WERI-Rb-1 (cell line): ENCODE measurements around the gene IL34.
"Not testable (repeated sequence)": the region's sequence is repeated elsewhere in the genome, so short reads cannot be mapped to it uniquely, and the experiment has no call there.

Experiments
- DNase-seq: peaks from one replicate; pipeline ENCODE4 v3.0.0-alpha.2; 2020
- H3K27ac ChIP-seq: fragments of 250-450 bp; sonication (Bioruptor Pico); 2 replicates; pipeline ENCODE4 v1.5.1; 2020; ENCODE audit warnings: mild to moderate bottlenecking, moderate library complexity
- H3K27me3 ChIP-seq: fragments of 250-450 bp; sonication (Bioruptor Pico); 2 replicates; pipeline ENCODE4 v1.5.1; 2021; ENCODE audit warnings: mild to moderate bottlenecking, low read depth, moderate library complexity; ENCODE audit not compliant: insufficient read depth, severe bottlenecking
- H3K36me3 ChIP-seq: fragments of 250-450 bp; sonication (Bioruptor Pico); 2 replicates; pipeline ENCODE4 v1.5.1; 2020; ENCODE audit warnings: mild to moderate bottlenecking, moderate library complexity
- H3K4me3 ChIP-seq: 2 replicates; pipeline ENCODE4 v1.5.1; 2011; ENCODE audit warnings: low read depth, mild to moderate bottlenecking, control low read depth, low read length
- H3K9me3 ChIP-seq: fragments of 250-450 bp; sonication (Bioruptor Pico); 2 replicates; pipeline ENCODE4 v1.5.1; 2021; ENCODE audit warnings: mild to moderate bottlenecking, moderate library complexity; ENCODE audit not compliant: severe bottlenecking
- CTCF ChIP-seq: IDR thresholded peaks from 2 replicates; pipeline ENCODE4 v1.5.1; 2011; ENCODE audit warnings: low read depth, mild to moderate bottlenecking, control low read depth, inconsistent platforms, low read length

Gene IL34

GRCh38 chr16:70611224-70611598 is 35.1 kb upstream of the IL34 start:
- H3K9me3 ChIP-seq: no peaks in the 10 kb centered on the region
- no peaks in the 10 kb centered on the region for H3K36me3 ChIP-seq
- TF ChIP-seq CTCF: no peak
- DNase-seq: no peak
- H3K27ac ChIP-seq: no peak overlapping the region
- H3K4me3 ChIP-seq: no peak overlapping the region
- no peaks in the 10 kb centered on the region for H3K27me3 ChIP-seq

- H3K4me3 ChIP-seq: no peak overlapping the region
- no peak overlapping the region for H3K27ac ChIP-seq
- H3K9me3 ChIP-seq: no peaks in the 10 kb centered on the region
- no peaks in the 10 kb centered on the region for H3K36me3 ChIP-seq
- TF ChIP-seq CTCF: no peak
- no peak for DNase-seq
- H3K27me3 ChIP-seq: no peaks in the 10 kb centered on the region
Measured at GRCh38 chr16:70611785-70612303, 34.5 kb upstream of the IL34 start.

GRCh38 chr16:70612931-70613330 is 33.4 kb upstream of the IL34 start:
- no peak overlapping the region for H3K4me3 ChIP-seq
- H3K36me3 ChIP-seq: no peaks in the 10 kb centered on the region
- H3K9me3 ChIP-seq: no peaks in the 10 kb centered on the region
- DNase-seq: no peak
- no peak overlapping the region for H3K27ac ChIP-seq
- TF ChIP-seq CTCF: no peak
- no peaks in the 10 kb centered on the region for H3K27me3 ChIP-seq

GRCh38 chr16:70614208-70614951 is 32.0 kb upstream of the IL34 start:
- no peak for DNase-seq

GRCh38 chr16:70615945-70616344 is 30.4 kb upstream of the IL34 start:
- Histone ChIP-seq H3K27me3 (no peaks in the 10 kb centered on the region), H3K36me3 (no peaks in the 10 kb centered on the region), H3K4me3 (no peak overlapping the region), H3K9me3 (no peaks in the 10 kb centered on the region), H3K27ac (no peak overlapping the region)
- DNase-seq: no peak
- TF ChIP-seq CTCF: no peak

More at GRCh38 chr16:70614208-70614951, 32.0 kb upstream of the IL34 start:
- H3K27ac ChIP-seq: no peak overlapping the region
- no peaks in the 10 kb centered on the region for H3K9me3 ChIP-seq
- no peak for TF ChIP-seq CTCF
- H3K27me3 ChIP-seq: no peaks in the 10 kb centered on the region
- no peaks in the 10 kb centered on the region for H3K36me3 ChIP-seq
- no peak overlapping the region for H3K4me3 ChIP-seq

GRCh38 chr16:70621864-70622263 is 24.5 kb upstream of the IL34 start:
- not testable (repeated sequence) for DNase-seq, H3K36me3 ChIP-seq, H3K4me3 ChIP-seq, H3K27me3 ChIP-seq, H3K9me3 ChIP-seq, H3K27ac ChIP-seq
